ENCODE results near the gene ZNF747.
A peak's percentile ranks its signal among the peaks of the same experiment; 100 is the strongest.

ZNF747 gene

GRCh38 chr16:30515275-30515674 lies 19.4 kb downstream of the ZNF747 start:
- no peak for DNase-seq (ENCODE audit: low read depth)

DNA sequence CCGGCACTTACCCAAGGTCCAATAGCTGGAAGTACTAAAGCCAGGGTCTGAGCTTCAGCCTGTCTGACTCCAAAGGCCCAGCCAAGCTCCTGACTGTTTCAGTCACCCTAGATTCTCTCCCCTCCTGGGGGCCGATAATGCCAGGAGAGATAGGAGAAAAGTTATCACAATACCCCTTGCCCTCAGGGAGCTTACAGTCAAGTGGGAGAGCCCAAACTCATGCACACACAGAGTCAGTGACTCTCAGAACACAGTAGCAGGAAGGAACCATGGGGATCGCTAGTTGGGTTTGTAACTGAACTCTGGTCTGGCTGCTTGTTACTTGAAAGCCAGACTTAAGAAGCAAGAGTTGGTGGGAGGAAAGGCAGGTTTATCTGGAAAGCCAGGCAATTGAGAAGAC lies 23.1 kb downstream of the ZNF747 start:
- DNase-seq (ENCODE audit: low read depth) = no peak

DNA sequence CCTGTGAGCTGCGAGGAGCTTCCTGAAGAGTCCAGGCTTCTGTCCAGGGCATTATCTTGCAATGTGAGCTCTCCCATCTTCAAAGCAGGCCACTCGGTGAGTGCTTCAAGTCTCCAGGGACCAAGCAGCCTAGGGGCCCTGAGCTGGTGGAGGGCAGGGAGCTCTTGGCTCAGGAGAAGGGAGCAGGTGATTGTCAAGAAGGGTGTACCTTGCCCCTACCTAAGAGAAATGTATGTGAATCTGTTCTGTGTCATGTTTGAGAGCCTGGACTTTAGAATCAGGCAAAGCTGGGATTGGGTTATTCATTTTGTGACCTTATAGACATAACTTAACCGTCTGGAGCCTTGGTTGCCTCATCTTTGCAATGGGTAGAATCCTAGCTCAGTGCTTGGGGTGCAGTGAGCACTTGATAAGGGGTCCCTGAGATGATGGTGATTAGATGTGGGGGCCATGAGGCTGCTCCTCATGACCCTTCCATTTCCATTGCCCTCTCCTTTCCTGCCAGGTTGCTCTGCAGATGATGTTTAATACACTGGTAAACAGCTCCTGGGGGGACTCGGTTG lies 24.2 kb downstream of the ZNF747 start:
- DNase-seq (ENCODE audit: low read depth) = no peak

- no peak for DNase-seq (ENCODE audit: low read depth)
Measured at GRCh38 chr16:30509081-30509765, 25.4 kb downstream of the ZNF747 start.

DNA sequence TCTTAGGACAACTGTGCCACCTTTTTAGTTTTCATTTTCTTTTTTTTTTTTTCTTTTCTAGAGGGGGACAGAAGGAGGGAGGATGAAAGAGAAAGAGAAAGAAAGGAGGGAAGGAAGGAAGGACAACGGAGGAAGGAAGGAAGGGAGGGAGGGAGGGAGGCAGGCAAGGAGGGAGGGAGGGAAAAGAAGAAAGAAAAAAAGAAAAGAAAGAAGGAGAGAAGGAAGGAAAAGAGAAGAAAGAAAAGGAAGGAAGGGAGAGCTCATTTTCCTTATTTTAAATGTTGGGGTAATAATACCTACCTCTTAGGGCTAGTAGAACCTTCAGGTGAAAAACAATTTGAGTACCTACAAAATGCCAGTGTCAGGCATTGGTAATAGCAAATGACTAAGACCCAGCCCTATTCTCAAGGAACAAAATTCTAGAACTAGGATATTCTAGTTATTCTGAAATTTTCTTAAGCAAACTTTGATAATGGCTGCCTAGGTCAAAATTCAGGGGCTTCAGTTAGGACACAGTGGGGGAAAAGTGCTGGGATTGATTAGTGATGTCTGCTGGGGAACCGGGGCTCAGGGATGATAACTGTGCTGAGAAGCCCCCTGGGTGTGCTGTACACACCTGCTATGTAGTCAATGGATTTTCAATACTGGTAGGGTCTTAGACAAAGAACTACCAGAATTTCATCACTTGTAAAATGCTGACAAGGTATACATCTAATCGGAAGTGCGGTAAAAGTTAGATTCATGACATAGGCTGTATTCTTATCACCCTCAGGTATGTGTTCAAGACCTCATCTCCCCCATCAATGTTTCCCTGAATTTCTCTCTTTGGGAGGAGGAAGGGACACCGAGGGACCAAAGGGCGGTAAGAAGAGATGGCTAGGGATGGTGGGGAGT lies 31.0 kb downstream of the ZNF747 start:
- no peak for DNase-seq (ENCODE audit: low read depth)

GRCh38 chr16:30499284-30499683 lies 35.4 kb downstream of the ZNF747 start:
- DNase-seq (ENCODE audit: low read depth) = no peak

DNA sequence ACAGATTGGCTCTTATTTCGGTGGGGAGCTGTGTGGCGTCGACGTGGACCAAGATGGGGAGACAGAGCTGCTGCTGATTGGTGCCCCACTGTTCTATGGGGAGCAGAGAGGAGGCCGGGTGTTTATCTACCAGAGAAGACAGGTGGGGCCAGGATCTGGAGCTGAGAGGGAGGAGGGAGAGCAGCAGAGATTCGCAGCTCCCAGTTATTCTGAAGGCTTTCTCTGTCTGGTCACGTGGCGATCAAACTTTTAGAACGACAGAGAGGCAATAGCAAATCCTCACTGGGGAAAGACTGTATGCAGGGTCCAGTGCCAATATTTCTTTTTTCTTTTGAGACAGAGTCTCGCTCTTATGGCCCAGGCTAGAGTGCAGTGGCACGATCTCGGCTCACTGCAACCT lies 39.9 kb downstream of the ZNF747 start:
- no peak for DNase-seq (ENCODE audit: low read depth)

DNA sequence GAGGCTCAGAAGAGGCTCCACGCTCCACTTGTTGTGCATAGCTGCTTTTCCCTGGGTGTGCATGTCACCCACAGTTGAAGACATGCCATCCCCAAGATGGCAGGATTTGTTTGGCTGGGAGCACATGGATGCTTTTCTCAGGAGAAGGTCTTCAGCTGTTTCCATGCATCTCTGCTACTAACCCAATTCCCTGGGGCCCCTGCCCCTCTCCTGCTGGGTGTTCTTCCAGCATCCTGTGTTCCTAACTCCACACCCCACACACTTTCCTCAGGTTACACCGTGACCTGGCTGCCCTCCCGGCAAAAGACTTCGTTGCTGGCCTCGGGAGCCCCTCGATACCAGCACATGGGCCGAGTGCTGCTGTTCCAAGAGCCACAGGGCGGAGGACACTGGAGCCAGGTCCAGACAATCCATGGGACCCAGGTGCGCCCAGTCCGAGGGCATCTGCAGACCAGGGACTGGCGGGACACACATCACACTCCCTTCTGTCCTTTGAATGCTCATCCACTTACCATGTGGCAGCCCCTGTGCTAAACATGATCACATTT lies 40.6 kb downstream of the ZNF747 start:
- DNase-seq (ENCODE audit: low read depth) = no peak

GRCh38 chr16:30491744-30492308 lies 42.8 kb downstream of the ZNF747 start:
- DNase-seq (ENCODE audit: low read depth) = peak; percentile 16

- no peak for DNase-seq (ENCODE audit: low read depth)
Measured at GRCh38 chr16:30491229-30491628, 43.4 kb downstream of the ZNF747 start.

DNA sequence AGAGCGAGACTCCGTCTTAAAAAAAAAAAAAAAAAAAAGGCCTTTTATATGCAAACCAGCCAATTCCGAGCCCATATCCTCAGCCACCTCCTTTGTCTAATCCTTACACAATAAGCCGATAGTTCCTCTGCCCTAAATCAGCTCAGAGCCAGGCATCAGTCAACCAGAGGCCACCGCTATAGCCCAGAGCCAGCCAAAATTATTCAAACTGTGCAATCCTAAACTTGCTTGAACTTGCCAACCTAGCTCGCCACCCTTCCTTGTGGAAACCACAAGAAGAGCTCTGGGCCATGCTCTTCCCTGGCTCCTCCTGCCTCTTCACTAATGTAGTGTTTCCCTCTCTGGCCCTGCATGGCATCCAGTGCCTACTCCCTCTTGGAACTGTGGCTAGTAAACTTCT lies 44.4 kb downstream of the ZNF747 start:
- DNase-seq (ENCODE audit: low read depth) = no peak

GRCh38 chr16:30488764-30489605 lies 45.7 kb downstream of the ZNF747 start:
- DNase-seq (ENCODE audit: low read depth) = no peak

DNA sequence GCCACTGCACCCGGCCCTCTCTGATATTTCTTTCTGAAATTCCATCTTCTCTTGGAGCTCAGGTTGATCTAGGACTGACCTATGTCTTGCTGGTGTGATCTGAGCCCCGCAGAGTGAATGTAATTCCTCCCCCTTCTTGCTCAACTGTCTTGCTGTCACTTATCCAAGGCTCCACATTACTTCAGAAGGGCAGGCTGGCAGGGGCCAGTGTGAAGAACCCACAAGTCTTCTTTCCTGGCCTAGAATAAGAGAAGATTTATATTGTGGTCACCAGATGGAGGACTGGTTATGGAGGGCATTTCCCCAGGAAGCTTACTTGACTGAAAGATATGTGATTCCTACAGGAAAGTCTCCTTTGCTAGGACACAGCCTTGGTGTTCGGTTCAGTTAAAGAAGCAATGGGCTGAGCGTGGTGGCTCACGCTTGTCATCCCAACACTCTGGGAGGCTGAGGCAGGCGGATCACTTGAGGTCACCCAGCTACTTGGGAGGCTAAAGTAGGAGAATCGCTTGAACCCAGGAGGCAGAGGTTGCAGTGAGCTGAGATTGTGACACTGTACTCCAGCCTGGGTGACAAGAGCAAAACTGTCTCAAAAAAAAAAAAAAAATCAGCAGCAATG lies 48.7 kb downstream of the ZNF747 start:
- no peak for DNase-seq (ENCODE audit: low read depth)

DNA sequence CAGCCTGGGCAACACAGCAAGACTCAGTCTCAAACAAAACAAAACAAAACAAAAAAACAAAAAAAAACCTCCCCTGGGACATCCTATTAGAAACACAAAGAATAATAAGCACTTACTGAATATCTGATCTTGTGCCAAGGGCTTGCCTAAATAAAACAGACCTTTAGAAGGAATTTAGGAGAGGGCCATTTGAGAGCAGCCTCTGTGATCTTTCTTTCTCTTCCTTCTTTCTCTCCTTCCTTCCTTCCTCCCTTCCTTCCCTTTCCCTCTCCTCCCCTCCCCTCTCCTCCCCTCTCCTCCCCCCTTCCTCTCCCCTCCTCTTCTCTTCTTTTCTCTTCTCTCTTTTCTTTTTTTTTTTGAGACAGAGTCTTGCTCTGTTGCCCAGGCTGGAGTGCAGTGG lies 49.8 kb downstream of the ZNF747 start:
- DNase-seq (ENCODE audit: low read depth) = no peak

GRCh38 chr16:30482366-30482765 lies 52.3 kb downstream of the ZNF747 start:
- DNase-seq (ENCODE audit: low read depth) = no peak

DNA sequence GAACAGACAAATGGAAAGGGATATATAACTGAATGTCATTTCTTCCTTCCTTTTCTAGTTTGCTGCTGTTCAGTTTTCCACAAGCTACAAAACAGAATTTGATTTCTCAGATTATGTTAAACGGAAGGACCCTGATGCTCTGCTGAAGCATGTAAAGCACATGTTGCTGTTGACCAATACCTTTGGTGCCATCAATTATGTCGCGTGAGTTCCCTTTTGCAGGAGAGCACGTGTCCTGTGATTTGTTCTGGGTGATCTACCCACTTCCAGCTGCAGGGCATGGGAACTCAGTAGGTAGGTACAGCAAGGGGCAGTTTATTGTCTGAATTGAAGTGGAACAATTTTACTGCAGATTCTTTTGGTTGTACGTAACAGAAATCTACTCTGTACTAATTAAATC lies 53.3 kb downstream of the ZNF747 start:
- no peak for DNase-seq (ENCODE audit: low read depth)

All from activated gamma-delta T cell treated with anti-CD3 and anti-CD28 coated beads, Interleukin-2, amount 50 U/mL, for 16 hours (primary cell).